WTC11 (cell line): ENCODE data around the gene NTN5. TPM values are rescaled to one million over a fixed set of nuclear protein-coding genes. Genes with fewer than 3 reads are reported as not detected.
A peak's percentile ranks its signal among the peaks of the same experiment; 100 is the strongest.

Experiments used
- AFF4 ChIP-seq: sonication (generic); formaldehyde crosslinking; IDR thresholded peaks from 2 replicates; pipeline ENCODE4 v1.8.1; 2023; ENCODE audit warnings: mild to moderate bottlenecking, missing genetic modification reagents, borderline replicate concordance
- ATF2 ChIP-seq: sonication (generic); formaldehyde crosslinking; IDR thresholded peaks from 2 replicates; pipeline ENCODE4 v1.8.1; 2022; ENCODE audit warnings: low read depth, missing genetic modification reagents, borderline replicate concordance
- E2F4 ChIP-seq: sonication (generic); formaldehyde crosslinking; IDR thresholded peaks from 2 replicates; pipeline ENCODE4 v1.8.1; 2022; ENCODE audit warnings: low read depth, mild to moderate bottlenecking, moderate library complexity, missing genetic modification reagents, borderline replicate concordance
- E2F5 ChIP-seq: sonication (generic); formaldehyde crosslinking; IDR thresholded peaks from 2 replicates; pipeline ENCODE4 v1.8.1; 2022; ENCODE audit warnings: mild to moderate bottlenecking, moderate library complexity, missing genetic modification reagents
- HMGA2 ChIP-seq: fragments of 250-450 bp; sonication (Bioruptor Pico); IDR thresholded peaks from 2 replicates; pipeline ENCODE4 v1.4.0; 2021; ENCODE audit warnings: mild to moderate bottlenecking, moderate library complexity
- JUN ChIP-seq: sonication (generic); formaldehyde crosslinking; IDR thresholded peaks from 2 replicates; pipeline ENCODE4 v1.8.0; 2023; ENCODE audit warnings: mild to moderate bottlenecking, missing genetic modification reagents
- MXD4 ChIP-seq: fragments of 250-450 bp; sonication (Bioruptor Pico); IDR thresholded peaks from 2 replicates; pipeline ENCODE4 v1.8.0; 2021; ENCODE audit warnings: mild to moderate bottlenecking, moderate library complexity, borderline replicate concordance
- NFATC4 ChIP-seq: fragments of 250-450 bp; sonication (Bioruptor Pico); IDR thresholded peaks from 2 replicates; pipeline ENCODE4 v1.9.0; 2021; ENCODE audit warnings: mild to moderate bottlenecking
- NR3C1 ChIP-seq: sonication (generic); formaldehyde crosslinking; conservative IDR thresholded peaks from 2 replicates; pipeline ENCODE4 v1.8.1; 2023; ENCODE audit warnings: low read depth, mild to moderate bottlenecking, missing genetic modification reagents
- OVOL2 ChIP-seq: fragments of 250-450 bp; sonication (Bioruptor Pico); IDR thresholded peaks from 2 replicates; pipeline ENCODE4 v1.9.0; 2021; ENCODE audit warnings: mild to moderate bottlenecking, borderline replicate concordance
- PREB ChIP-seq: sonication (generic); formaldehyde crosslinking; IDR thresholded peaks from 2 replicates; pipeline ENCODE4 v1.8.1; 2022; ENCODE audit warnings: mild to moderate bottlenecking, missing genetic modification reagents, moderate library complexity, borderline replicate concordance
- RELA ChIP-seq: sonication (generic); formaldehyde crosslinking; IDR thresholded peaks from 2 replicates; pipeline ENCODE4 v1.8.1; 2022; ENCODE audit warnings: missing genetic modification reagents, mild to moderate bottlenecking, borderline replicate concordance
- RORB ChIP-seq: fragments of 250-450 bp; sonication (Bioruptor Pico); IDR thresholded peaks from 2 replicates; pipeline ENCODE4 v1.9.0; 2021; ENCODE audit warnings: mild to moderate bottlenecking
- STAT6 ChIP-seq: sonication (generic); formaldehyde crosslinking; conservative IDR thresholded peaks from 2 replicates; pipeline ENCODE4 v1.8.1; 2023; ENCODE audit warnings: mild to moderate bottlenecking, low read depth, missing genetic modification reagents, moderate library complexity
- TCF7 ChIP-seq: sonication (generic); formaldehyde crosslinking; IDR thresholded peaks from 2 replicates; pipeline ENCODE4 v1.8.0; 2022; ENCODE audit warnings: mild to moderate bottlenecking, low read depth, missing genetic modification reagents, moderate library complexity
- TEAD1 ChIP-seq: sonication (generic); formaldehyde crosslinking; IDR thresholded peaks from 2 replicates; pipeline ENCODE4 v1.8.0; 2022; ENCODE audit warnings: mild to moderate bottlenecking, missing genetic modification reagents
- USF1 ChIP-seq: sonication (generic); formaldehyde crosslinking; IDR thresholded peaks from 2 replicates; pipeline ENCODE4 v1.8.0; 2022; ENCODE audit warnings: mild to moderate bottlenecking, missing genetic modification reagents
- USF2 ChIP-seq: sonication (generic); formaldehyde crosslinking; IDR thresholded peaks from 2 replicates; pipeline ENCODE4 v1.8.1; 2023; ENCODE audit warnings: mild to moderate bottlenecking, missing genetic modification reagents, moderate library complexity
- ZBTB21 ChIP-seq: sonication (generic); formaldehyde crosslinking; IDR thresholded peaks from 2 replicates; pipeline ENCODE4 v1.8.1; 2023; ENCODE audit warnings: mild to moderate bottlenecking, missing genetic modification reagents, borderline replicate concordance
- ZNF532 ChIP-seq: fragments of 250-450 bp; sonication (Bioruptor Pico); IDR thresholded peaks from 2 replicates; pipeline ENCODE4 v1.9.0; 2021; ENCODE audit warnings: mild to moderate bottlenecking, borderline replicate concordance
- total RNA-seq: library from RNA; stranded (reverse); gene quantifications from 3 replicates; pipeline ENCODE4 v1.2.3, GENCODE V29; 2021

NTN5 gene
- total RNA-seq, 1 experiment from 2014 or later, result 0.28 TPM

GRCh38 chr19:48720613-48721296 lies 47.9 kb upstream of the NTN5 start (continued):
- TF ChIP-seq USF2 (CRISPR knock-in tag) (peak; percentile 54; the same call in 1 of the 2 replicates), ZBTB21 (CRISPR knock-in tag) (no peak), OVOL2 (no peak), HMGA2 (CRISPR knock-in tag) (no peak), E2F4 (CRISPR knock-in tag) (peak; percentile 99), STAT6 (CRISPR knock-in tag) (no peak), RELA (no peak), RORB (CRISPR knock-in tag) (no peak), PREB (CRISPR knock-in tag) (no peak), NR3C1 (CRISPR knock-in tag) (no peak), TCF7 (CRISPR knock-in tag) (no peak), NFATC4 (CRISPR knock-in tag) (no peak), AFF4 (no peak), USF1 (peak; percentile 77; the same call in 1 of the 2 replicates), E2F5 (CRISPR knock-in tag) (peak; percentile 90), TEAD1 (CRISPR knock-in tag) (0 out of 2 replicates have a peak, but pooled peaks have one; percentile 37), ATF2 (CRISPR knock-in tag) (no peak), JUN (CRISPR knock-in tag) (no peak), ZNF532 (CRISPR knock-in tag) (no peak), MXD4 (CRISPR knock-in tag) (no peak)
